ENCODE measurements around the gene NANS.
A peak's percentile ranks its signal among the peaks of the same experiment; 100 is the strongest.
"Not testable (repeated sequence)": the region's sequence is repeated elsewhere in the genome, so short reads cannot be mapped to it uniquely, and the experiment has no call there.

Gene NANS, protein sequence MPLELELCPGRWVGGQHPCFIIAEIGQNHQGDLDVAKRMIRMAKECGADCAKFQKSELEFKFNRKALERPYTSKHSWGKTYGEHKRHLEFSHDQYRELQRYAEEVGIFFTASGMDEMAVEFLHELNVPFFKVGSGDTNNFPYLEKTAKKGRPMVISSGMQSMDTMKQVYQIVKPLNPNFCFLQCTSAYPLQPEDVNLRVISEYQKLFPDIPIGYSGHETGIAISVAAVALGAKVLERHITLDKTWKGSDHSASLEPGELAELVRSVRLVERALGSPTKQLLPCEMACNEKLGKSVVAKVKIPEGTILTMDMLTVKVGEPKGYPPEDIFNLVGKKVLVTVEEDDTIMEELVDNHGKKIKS

GRCh38 chr9:98056269-98057137 is at the start of gene NANS:
Gene NANS (plus strand): TSS chr9:98056732. CDS start chr9:98056809, 77 bp downstream.
- peak; percentile 87 for DNase-seq (ENCODE audit: low spot score)

- DNase-seq (ENCODE audit: low spot score) = peak; percentile 12
Measured at GRCh38 chr9:98007251-98007928, 49.1 kb upstream of the NANS start.

DNA sequence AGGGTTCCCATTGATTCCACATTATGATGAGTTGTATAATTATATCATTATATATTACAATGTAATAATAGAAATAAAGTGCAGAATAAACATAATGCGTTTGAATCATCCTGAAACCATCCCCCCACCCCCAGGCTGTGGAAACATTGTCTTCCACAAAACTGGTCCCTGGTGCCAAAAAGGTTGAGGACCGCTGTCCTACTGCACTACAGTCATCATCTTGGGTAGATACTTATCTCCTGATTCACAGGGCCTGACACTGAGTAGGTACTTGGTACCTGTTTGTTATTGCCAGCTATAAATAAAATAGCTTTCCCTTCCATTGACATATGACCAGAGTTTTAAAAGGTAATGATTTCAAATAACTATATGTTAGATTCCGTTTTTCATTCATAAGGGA is 47.8 kb upstream of the NANS start:
- no peak for DNase-seq (ENCODE audit: low spot score)

DNA sequence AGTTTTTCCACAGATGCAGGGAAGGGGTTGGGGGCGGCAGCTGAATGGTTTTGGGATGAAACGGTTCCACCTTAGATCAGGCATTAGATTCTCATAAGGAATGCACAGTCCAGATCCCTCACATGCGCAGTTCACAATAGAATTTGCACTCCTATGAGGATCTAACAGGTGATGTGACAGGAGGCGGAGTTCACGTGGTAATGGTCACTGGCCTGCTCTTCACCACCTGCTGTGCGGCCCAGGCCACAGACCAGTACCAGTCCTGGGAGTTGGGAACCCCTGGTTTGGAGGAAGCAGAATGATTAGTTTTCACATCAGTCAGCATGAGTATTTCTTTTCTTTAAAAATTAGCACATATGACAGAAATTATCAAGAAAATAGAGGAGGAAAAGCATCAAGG is 47.1 kb upstream of the NANS start:
- DNase-seq (ENCODE audit: low spot score) = no peak

DNA sequence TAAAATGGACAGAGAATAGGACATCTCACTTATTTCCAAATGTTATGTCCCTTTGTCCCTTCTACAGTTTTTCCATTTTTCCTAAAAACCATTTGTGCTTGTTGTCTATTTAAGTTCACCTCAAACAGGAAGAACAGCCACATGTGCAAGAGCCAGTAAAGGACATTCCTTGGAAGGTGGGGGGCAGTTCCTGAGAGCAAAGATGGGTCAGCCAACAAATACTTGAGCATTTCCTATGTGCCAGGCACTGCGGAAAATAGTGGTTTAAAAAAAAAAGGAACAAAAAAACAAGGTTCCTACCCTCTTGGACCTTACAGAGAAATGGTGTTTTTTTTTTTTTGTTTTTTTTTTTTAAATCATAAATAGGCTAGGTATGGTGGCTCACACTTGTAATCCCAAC is 46.6 kb upstream of the NANS start:
- DNase-seq (ENCODE audit: low spot score) = no peak

GRCh38 chr9:98010445-98010844 is 46.1 kb upstream of the NANS start:
- no peak for DNase-seq (ENCODE audit: low spot score)

GRCh38 chr9:98011122-98011521 is 45.4 kb upstream of the NANS start:
- no peak for DNase-seq (ENCODE audit: low spot score)

DNA sequence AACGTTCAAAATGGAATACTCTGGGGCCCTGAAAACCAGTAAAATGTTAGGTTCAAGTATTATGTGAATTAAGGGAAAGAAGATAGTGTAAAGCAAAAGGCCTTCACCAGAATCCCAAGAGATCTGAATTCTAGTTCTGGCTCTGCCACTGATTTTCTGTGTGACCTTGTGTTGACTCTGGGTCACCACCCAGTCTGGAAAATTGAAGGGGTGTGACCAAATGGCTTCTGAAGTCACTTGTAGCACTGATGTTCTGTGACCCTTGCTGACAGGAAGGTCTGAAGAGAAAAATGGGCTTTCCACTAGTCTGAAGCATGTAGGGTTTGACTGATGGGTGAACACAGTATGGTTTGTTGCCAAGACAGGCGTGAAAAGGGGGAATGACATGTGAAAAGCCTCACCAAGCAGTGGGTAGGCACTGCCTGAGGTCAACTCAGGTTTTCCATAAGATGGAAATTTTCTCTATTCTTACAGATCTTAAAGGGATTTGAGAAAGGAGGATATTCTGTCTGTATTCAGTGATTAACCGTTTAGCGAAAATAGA is 40.3 kb upstream of the NANS start:
- no peak for DNase-seq (ENCODE audit: low spot score)

GRCh38 chr9:98017306-98017705 is 39.2 kb upstream of the NANS start:
- no peak for DNase-seq (ENCODE audit: low spot score)

GRCh38 chr9:98018347-98018746 is 38.2 kb upstream of the NANS start:
- no peak for DNase-seq (ENCODE audit: low spot score)

DNA sequence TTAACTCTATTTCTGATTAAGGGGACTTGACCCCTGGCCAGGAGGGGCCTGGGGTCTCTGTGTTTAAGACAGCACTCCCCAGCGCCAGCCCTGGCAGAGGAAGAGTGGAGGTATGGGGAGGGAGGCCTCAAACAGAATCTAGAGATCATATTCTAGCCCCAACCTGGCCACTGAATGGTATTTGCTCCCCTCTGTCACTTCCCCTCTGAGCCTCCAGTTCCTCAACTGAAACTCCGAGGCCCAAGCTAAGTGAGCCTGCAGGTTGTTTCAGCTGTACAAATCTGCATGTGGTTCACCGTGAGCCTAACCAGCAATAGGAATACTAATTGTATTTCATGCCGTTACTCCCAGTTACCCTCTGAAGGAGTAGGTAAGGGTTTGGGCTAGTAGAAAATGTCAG is 37.4 kb upstream of the NANS start:
- DNase-seq (ENCODE audit: low spot score) = no peak

- DNase-seq (ENCODE audit: low spot score) = not testable (repeated sequence)
Measured at GRCh38 chr9:98019869-98020268, 36.7 kb upstream of the NANS start.

DNA sequence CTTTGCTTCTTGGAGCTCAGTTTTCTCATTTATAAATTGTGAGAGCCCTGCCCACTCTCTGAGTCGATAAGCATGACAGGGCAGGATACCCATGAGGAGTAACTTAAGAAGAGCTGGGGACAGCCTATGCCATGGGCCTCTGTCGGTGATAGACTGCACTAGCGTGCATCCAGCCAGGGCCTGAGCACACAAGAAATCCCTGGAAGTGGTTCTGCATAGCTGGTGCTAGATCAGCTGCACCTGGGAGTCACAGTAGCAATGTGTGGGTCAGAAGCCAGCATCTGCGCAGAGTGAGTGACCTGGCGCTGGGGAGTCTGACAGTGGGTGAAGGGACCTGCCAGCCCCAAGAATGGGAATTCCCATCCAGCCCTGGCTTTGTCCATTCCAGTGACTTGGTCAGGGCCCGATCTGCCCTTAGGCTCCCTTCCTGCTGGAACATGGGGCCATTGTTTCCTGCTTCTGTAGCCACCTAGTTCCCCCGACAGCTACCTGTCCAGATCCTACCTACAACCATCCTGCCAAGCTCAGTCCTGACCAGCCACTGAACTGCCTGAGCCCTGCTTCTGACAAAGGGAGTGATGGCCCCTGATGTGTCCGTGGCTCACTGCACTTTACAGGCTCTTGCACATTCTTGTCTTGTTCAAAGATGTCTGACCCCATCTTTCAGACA is 35.9 kb upstream of the NANS start:
- DNase-seq (ENCODE audit: low spot score) = no peak

GRCh38 chr9:98021306-98022040 is 35.1 kb upstream of the NANS start:
- DNase-seq (ENCODE audit: low spot score) = no peak

- no peak for DNase-seq (ENCODE audit: low spot score)
Measured at GRCh38 chr9:98022447-98022846, 34.1 kb upstream of the NANS start.

GRCh38 chr9:98024702-98025101 is 31.8 kb upstream of the NANS start:
- no peak for DNase-seq (ENCODE audit: low spot score)

DNA sequence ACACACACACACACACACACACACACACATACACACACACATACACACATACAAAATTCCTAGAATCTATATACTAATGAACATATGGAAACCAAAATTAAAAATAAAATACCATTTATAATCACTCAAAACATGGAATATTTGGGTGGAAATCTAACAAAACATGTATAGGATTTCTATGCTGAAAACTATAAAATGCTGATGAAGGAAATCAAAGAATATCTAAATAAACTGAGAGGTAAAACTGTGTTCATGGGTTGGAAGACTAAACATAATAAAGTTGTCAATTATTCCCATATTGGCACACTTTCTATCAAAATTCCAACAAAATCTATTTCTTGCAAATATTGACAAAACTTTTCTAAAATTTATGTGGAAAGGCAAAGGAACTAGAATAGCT is 25.4 kb upstream of the NANS start:
- no peak for DNase-seq (ENCODE audit: low spot score)

DNA sequence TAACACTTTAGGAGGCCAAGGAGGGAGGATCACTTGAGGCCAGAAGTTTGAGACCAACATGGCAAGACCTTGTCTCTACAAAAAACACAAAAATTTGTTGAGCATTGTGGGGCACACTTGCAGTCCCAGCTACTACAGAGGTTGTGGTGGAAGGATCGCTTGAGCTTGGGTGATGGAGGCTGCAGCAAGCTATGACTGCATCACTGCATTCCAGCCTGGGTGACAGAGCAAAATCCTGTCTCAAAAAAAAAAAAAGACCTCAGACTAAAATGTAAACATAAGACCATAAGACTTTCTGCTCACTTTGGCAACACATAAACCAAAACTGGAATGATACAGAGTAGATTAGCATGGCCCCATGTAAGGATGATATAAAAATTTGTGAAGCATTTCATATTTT is 24.6 kb upstream of the NANS start:
- DNase-seq (ENCODE audit: low spot score) = no peak

- peak; percentile 91 for DNase-seq (ENCODE audit: low spot score)
Measured at GRCh38 chr9:98034593-98035546, 21.7 kb upstream of the NANS start.

- DNase-seq (ENCODE audit: low spot score) = no peak
Measured at GRCh38 chr9:98037357-98037756, 19.2 kb upstream of the NANS start.

All from CD4-positive, alpha-beta T cell treated with Interleukin-15 for 4 hours (primary cell).